Measurements from ENCODE around the gene FAM81A.
"Not testable (repeated sequence)": the region's sequence is repeated elsewhere in the genome, so short reads cannot be mapped to it uniquely, and the experiment has no call there.

- TF ChIP-seq CTCF (optimal IDR thresholded peaks at IDR 0.05 in 1 of 3, IDR thresholded peaks at IDR 0.05 in 1 of 3, conservative IDR thresholded peaks at IDR 0.05 in 1 of 3; ENCODE audit: extremely low read depth in 1 of 3, insufficient read depth in 2 of 3, low read length in 3 of 3); EZH2 (IDR thresholded peaks at IDR 0.05; ENCODE audit: low read length): not testable (repeated sequence)
Observed at GRCh38 chr15:59526466-59526865, 88.5 kb downstream of the FAM81A start.
